ENCODE data around the gene CFAP90. TPM values are rescaled to one million over a fixed set of nuclear protein-coding genes. Genes with fewer than 3 reads are reported as not detected.

The CFAP90 gene
- total and polyA plus RNA-seq, 2 of the 8 experiments (the other 6 are each of a cell fraction or from before 2014, with no cell fraction given), result 0.39 to 0.92 TPM

- Histone ChIP-seq H4K91ac (replicated peaks; ENCODE audit: insufficient read length, low read length) (no peak overlapping the region), H4K5ac (ENCODE audit: insufficient read length, low read depth, low read length) (no peak overlapping the region), H3K9ac (replicated peaks in 1 of 4; ENCODE audit: extremely low read depth in 1 of 4, low read depth in 3 of 4, low read length in 3 of 4) (no peak overlapping the region), H3K79me1 (ENCODE audit: low read depth, low read length) (no peaks in the 10 kb centered on the region), H3K4me3 (ENCODE audit: extremely low read depth in 1 of 4, insufficient read depth in 2 of 4, low read depth in 3 of 4, low read length in 4 of 4) (0 out of 8 replicates have a peak overlapping the region, but pooled peaks of 1 of the 4 experiments have one; percentile 0), H3K9me3 (ENCODE audit: insufficient read depth in 2 of 2, low read depth in 1 of 2, low read length in 1 of 2) (no peaks in the 10 kb centered on the region), H3K14ac (ENCODE audit: insufficient read length) (no peak overlapping the region), H3K79me2 (ENCODE audit: control insufficient read depth in 1 of 2, insufficient read depth in 2 of 2, low read length in 2 of 2) (no peaks in the 10 kb centered on the region), H3K27me3 (replicated peaks in 1 of 4; ENCODE audit: control insufficient read depth in 3 of 4, extremely low read depth in 1 of 4, insufficient read depth in 3 of 4, low read length in 3 of 4) (no peaks in the 10 kb centered on the region), H2BK20ac (ENCODE audit: low read length) (no peak overlapping the region), H3K23ac (ENCODE audit: insufficient read length) (no peak overlapping the region), H2BK12ac (ENCODE audit: low read depth, low read length) (no peak overlapping the region), H3K18ac (ENCODE audit: extremely low read depth, low read length) (no peak overlapping the region), H2BK5ac (ENCODE audit: low read depth, low read length) (no peak overlapping the region), H3K4me2 (ENCODE audit: insufficient read depth in 1 of 2, low read depth in 2 of 2, low read length in 2 of 2) (0 out of 4 replicates have a peak overlapping the region, but pooled peaks have one; percentile 11 to 30), H3K56ac (replicated peaks; ENCODE audit: insufficient read length, low read depth, low read length) (no peak overlapping the region), H2AFZ (ENCODE audit: low read length) (no peak overlapping the region), H3K36me3 (ENCODE audit: control insufficient read depth in 2 of 4, insufficient read depth in 4 of 4, low read length in 3 of 4) (peaks cover 0 to 3% (median 0%) of the 10 kb centered on the region in 4 experiments; a peak in 3 of 8 replicates), H4K8ac (ENCODE audit: extremely low read depth, insufficient read depth, low read length) (no peak overlapping the region), H3K4me1 (replicated peaks in 1 of 4; ENCODE audit: control insufficient read depth in 3 of 4, insufficient read depth in 4 of 4, low read length in 3 of 4) (peaks cover 0 to 10% (median 6%) of the 10 kb centered on the region in 4 experiments; a peak in 5 of 7 replicates), H2BK15ac (ENCODE audit: low read length) (no peak overlapping the region), H3K23me2 (ENCODE audit: low read depth, low read length) (no peaks in the 10 kb centered on the region), H2BK120ac (replicated peaks; ENCODE audit: low read depth, low read length) (peak overlapping the region; percentile 10), H4K20me1 (replicated peaks in 1 of 2; ENCODE audit: control insufficient read depth in 1 of 2, insufficient read depth in 2 of 2, low read length in 2 of 2) (no peaks in the 10 kb centered on the region), H3K27ac (ENCODE audit: low read depth, low read length) (no peak overlapping the region), H2AK5ac (ENCODE audit: low read depth, low read length) (no peak overlapping the region), H3K4ac (replicated peaks; ENCODE audit: insufficient read length, low read depth, low read length) (no peak overlapping the region)
- ChIA-PET POLR2A (ENCODE audit: partially characterized antibody) (no interaction called here), CTCF (ENCODE audit: partially characterized antibody) (no interaction called here)
- TF ChIP-seq SRF (IDR thresholded peaks at IDR 0.05; ENCODE audit: low read depth, low read length), result no peak
- TF ChIP-seq HDAC2 (IDR thresholded peaks at IDR 0.05; ENCODE audit: borderline replicate concordance in 1 of 2, low read depth in 2 of 2, low read length in 2 of 2), result no peak
- DNase-seq (ENCODE audit: low read depth in 1 of 2, low spot score in 2 of 2), result no peak
- no peak for FAIRE-seq
- 85% methylated on average over 4 of the region's 4 CpGs; no CpG with 5 or more reads in 1 of the 2 experiments for WGBS, 2 experiments (ENCODE audit: extremely low coverage in 1 of 2, insufficient coverage in 1 of 2, insufficient read length in 1 of 2, insufficient replicate concordance in 2 of 2, low coverage in 1 of 2, low lambda C conversion rate in 2 of 2, missing lambda C conversion rate in 1 of 2)
Measured at GRCh38 chr5:7784683-7785380, 66.1 kb downstream of the CFAP90 start.
